ENCODE data around the gene HPN. TPM values are rescaled to one million over a fixed set of nuclear protein-coding genes. Genes with fewer than 3 reads are reported as not detected.
"Not testable (repeated sequence)": the region's sequence is repeated elsewhere in the genome, so short reads cannot be mapped to it uniquely, and the experiment has no call there.

HPN gene
- total RNA-seq, 1 experiment from 2014 or later = 10.6 TPM

DNA sequence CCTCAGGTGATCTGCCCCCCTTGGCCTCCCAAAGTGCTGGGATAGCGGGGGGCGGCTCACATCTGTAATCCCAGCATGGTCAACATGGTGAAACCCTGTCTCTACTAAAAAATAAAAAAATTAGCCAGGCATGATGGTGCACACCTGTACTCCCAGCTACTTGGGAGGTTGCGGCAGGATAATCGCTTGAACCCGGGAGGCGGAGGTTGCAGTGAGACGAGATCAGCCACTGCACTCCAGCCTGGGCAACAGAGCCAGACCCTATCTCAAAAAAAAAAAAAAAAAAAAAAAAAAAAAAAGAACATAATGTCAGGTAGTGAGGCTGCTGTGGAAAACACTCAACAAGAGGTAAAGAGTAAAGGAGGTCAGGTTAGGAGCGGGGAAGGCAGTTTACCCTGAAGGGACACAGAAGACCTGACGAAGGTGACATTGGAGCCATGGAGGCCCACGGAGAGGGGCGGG is 12.2 kb upstream of the HPN start:
- H3K18ac ChIP-seq (ENCODE audit: insufficient read length, low read depth, low read length); H3K79me1 ChIP-seq (ENCODE audit: insufficient read depth, low read depth, low read length, poor library complexity, severe bottlenecking); H3K9me3 Mint-ChIP-seq; H2BK12ac ChIP-seq (ENCODE audit: insufficient read length, low read depth, low read length); H3K27ac ChIP-seq (ENCODE audit: insufficient read length, low read depth, low read length); H3K14ac ChIP-seq (ENCODE audit: insufficient read depth, low read length); H4K91ac ChIP-seq (ENCODE audit: insufficient read length, low read depth, low read length); H2BK5ac ChIP-seq (ENCODE audit: insufficient read length, low read length); H3T11ph ChIP-seq (ENCODE audit: low read length); H3K79me2 ChIP-seq (ENCODE audit: insufficient read depth, low read length); DNase-seq; H2AFZ ChIP-seq (ENCODE audit: low read length); H4K8ac ChIP-seq (replicated peaks; ENCODE audit: insufficient read length, low read depth, low read length); H3K9ac ChIP-seq (ENCODE audit: extremely low read depth, insufficient read length, low read length); H2BK20ac ChIP-seq (ENCODE audit: low read depth, low read length, poor library complexity, severe bottlenecking); H3K27ac Mint-ChIP-seq; H2BK15ac ChIP-seq (ENCODE audit: low read depth, low read length); H3K4me1 ChIP-seq (ENCODE audit: insufficient read depth, low read length); H2BK120ac ChIP-seq (ENCODE audit: low read depth, low read length, poor library complexity, severe bottlenecking); H3K9me3 ChIP-seq (ENCODE audit: control insufficient read depth, low read depth, low read length); H2AK5ac ChIP-seq (ENCODE audit: insufficient read length, low read length); H3K23ac ChIP-seq (ENCODE audit: insufficient read length, low read depth, low read length); H3K4ac ChIP-seq (ENCODE audit: low read depth, low read length); H4K5ac ChIP-seq (ENCODE audit: insufficient read length, low read depth, low read length); H3K56ac ChIP-seq (ENCODE audit: insufficient read length, low read depth, low read length); H4K20me1 ChIP-seq (ENCODE audit: control insufficient read depth, insufficient read depth, insufficient read length); H3K23me2 ChIP-seq (ENCODE audit: insufficient read length, low read depth, low read length, poor library complexity, severe bottlenecking): not testable (repeated sequence)
- H3K4me3 Mint-ChIP-seq = peak overlapping the region; percentile 47 to 73; a peak in 4 of 5 replicates
- Histone ChIP-seq H3K4me2 (ENCODE audit: insufficient read depth, insufficient read length, low read length) (peak overlapping the region; percentile 1), H3K27me3 (ENCODE audit: insufficient read depth, low read length) (peaks cover 11% of the 10 kb centered on the region; the same call in 1 of the 2 replicates)
- peaks cover 51% of the 10 kb centered on the region for H3K27me3 Mint-ChIP-seq (ENCODE audit: low read depth)
- peaks cover 19 to 51% (median 37%) of the 10 kb centered on the region in 3 experiments; a peak in 6 of 7 replicates for H3K36me3 Mint-ChIP-seq (ENCODE audit: insufficient read depth in 1 of 3, low read depth in 3 of 3)
- peaks cover 15 to 17% of the 10 kb centered on the region in 2 experiments for H3K4me1 Mint-ChIP-seq
- no CpG with 5 or more reads among the region's 11 CpGs for WGBS (ENCODE audit: extremely low coverage, insufficient read length, low lambda C conversion rate)

All from H9 (cell line).